HepG2 (cell line): ENCODE measurements around the gene BRCA2. TPM values are rescaled to one million over a fixed set of nuclear protein-coding genes. Genes with fewer than 3 reads are reported as not detected.
A peak's percentile ranks its signal among the peaks of the same experiment; 100 is the strongest.

Source experiments
- ARID5B ChIP-seq: IDR thresholded peaks from 2 replicates; pipeline ENCODE4 v1.4.0; 2020; ENCODE audit warnings: mild to moderate bottlenecking, missing genetic modification reagents
- FOSL2 ChIP-seq: sonication (generic); formaldehyde crosslinking; IDR thresholded peaks from 2 replicates; pipeline ENCODE4 v1.4.0; 2020; ENCODE audit warnings: missing genetic modification reagents
- HOMEZ ChIP-seq: IDR thresholded peaks from 2 replicates; pipeline ENCODE4 v1.6.1; 2016; ENCODE audit warnings: low read depth
- IRF2 ChIP-seq: IDR thresholded peaks from 2 replicates; pipeline ENCODE4 v1.6.1; 2018; ENCODE audit warnings: missing genetic modification reagents, missing compliant biosample characterization
- MAFK ChIP-seq, 2 experiments: IDR thresholded peaks in 1 of 2; conservative IDR thresholded peaks in 1 of 2; 2 replicates each; pipeline ENCODE4 v1.6.1; 2011; ENCODE audit warnings: improper control_type of control experiment in 2 of 2, low read length in 2 of 2
- ZBTB33 ChIP-seq: sonication (generic); formaldehyde crosslinking; IDR thresholded peaks from 2 replicates; pipeline ENCODE4 v1.4.0; 2020; ENCODE audit warnings: missing genetic modification reagents
- ZNF276 ChIP-seq: sonication (generic); formaldehyde crosslinking; IDR thresholded peaks from 2 replicates; pipeline ENCODE4 v1.4.0; 2020; ENCODE audit warnings: mild to moderate bottlenecking, low read depth, missing genetic modification reagents
- ZNF782 ChIP-seq: sonication (generic); formaldehyde crosslinking; IDR thresholded peaks from 2 replicates; pipeline ENCODE4 v1.4.0; 2020; ENCODE audit warnings: missing genetic modification reagents, mild to moderate bottlenecking, borderline replicate concordance
- ZNF790 ChIP-seq: sonication (generic); formaldehyde crosslinking; IDR thresholded peaks from 2 replicates; pipeline ENCODE4 v1.8.0; 2022; ENCODE audit warnings: missing genetic modification reagents, mild to moderate bottlenecking, borderline replicate concordance
- polyA plus RNA-seq, 8 experiments: library from polyadenylated mRNA; depleted of rRNA in 3 of 8; stranded (reverse) in 7 of 8; unstranded in 1 of 8; fragments of >200 nt; fragmentation: Illumina TruSeq in 4 of 8; extraction: Trizol in 4 of 8; gene quantifications; 2 replicates each; pipeline versions ENCODE4 v1.2.1 to v1.2.3, GENCODE V29; 2011 to 2016; ENCODE audit warnings: low read depth in 4 of 8, missing spikeins in 1 of 8, mixed read lengths in 1 of 8; ENCODE audit not compliant: insufficient read depth in 1 of 8
- total RNA-seq, 5 experiments: library from RNA; depleted of rRNA; stranded (reverse); fragments of >200 nt; fragmentation: Illumina TruSeq; extraction: Trizol; gene quantifications; 2 replicates each; pipeline ENCODE4 v1.2.3, GENCODE V29; 2016; ENCODE audit warnings: low read depth in 1 of 5

Gene BRCA2
- total and polyA plus RNA-seq, 2 of the 13 experiments (the other 11 are each of a cell fraction or from before 2014, with no cell fraction given): 3.1 to 24.6 TPM

GRCh38 chr13:32408296-32409000 lies 93.1 kb downstream of the BRCA2 start (continued):
- 0 out of 2 replicates have a peak, but pooled peaks have one; percentile 11 for TF ChIP-seq ARID5B
- TF ChIP-seq ZNF782 (CRISPR knock-in tag): no peak
- TF ChIP-seq IRF2 (CRISPR knock-in tag): no peak
- no peak for TF ChIP-seq MAFK (conservative IDR thresholded peaks at IDR 0.05 in 1 of 2, IDR thresholded peaks at IDR 0.05 in 1 of 2; ENCODE audit: low read length in 2 of 2)
- no peak for TF ChIP-seq ZBTB33 (CRISPR knock-in tag)
- TF ChIP-seq ZNF276: no peak
- peak; percentile 73; the same call in 1 of the 2 replicates for TF ChIP-seq HOMEZ
- no peak for TF ChIP-seq ZNF790
- TF ChIP-seq FOSL2 (CRISPR knock-in tag): peak; percentile 30; the same call in 1 of the 2 replicates
